IPS-NIHi7 (cell line): ENCODE measurements around the gene DPEP1.

Experiments
- DNase-seq: peaks from one replicate; pipeline ENCODE4 v3.0.0; 2012; ENCODE audit warnings: mixed read lengths; ENCODE audit errors: extremely low spot score

Gene DPEP1

GRCh38 chr16:89687092-89687940 lies 73.9 kb downstream of the DPEP1 start:
- no peak for DNase-seq
